HCT116 (cell line): ENCODE measurements around the gene TMPRSS9.

Experiments used
- CEBPB ChIP-seq: IDR thresholded peaks from 2 replicates; pipeline ENCODE4 v1.6.1; 2012; ENCODE audit warnings: low read depth
- POLR2A ChIP-seq: IDR thresholded peaks from 2 replicates; pipeline ENCODE4 v1.7.0; 2011; ENCODE audit warnings: borderline replicate concordance; ENCODE audit not compliant: insufficient read depth, insufficient read length; ENCODE audit errors: extremely low read depth
- POLR2AphosphoS5 ChIP-seq: IDR thresholded peaks from 2 replicates; pipeline ENCODE4 v1.6.1; 2011; ENCODE audit warnings: mild to moderate bottlenecking, low read depth, low read length, moderate library complexity
- REST ChIP-seq: IDR thresholded peaks from 2 replicates; pipeline ENCODE4 v1.6.1; 2012; ENCODE audit warnings: low read depth
- SP1 ChIP-seq: IDR thresholded peaks from 2 replicates; pipeline ENCODE4 v1.6.1; 2012; ENCODE audit warnings: low read depth
- YY1 ChIP-seq: IDR thresholded peaks from 2 replicates; pipeline ENCODE4 v1.6.1; 2011; ENCODE audit warnings: low read length, low read depth, moderate library complexity, mild to moderate bottlenecking; ENCODE audit not compliant: insufficient replicate concordance; ENCODE audit errors: extremely low read depth
- ZNF274 ChIP-seq: fragments of 200-500 bp; sonication (Bioruptor generic); IDR thresholded peaks from 2 replicates; pipeline ENCODE4 v1.6.1; 2014; ENCODE audit warnings: mild to moderate bottlenecking, low read depth, low read length, inconsistent platforms
- TF ChIP-seq, protein P1 (sequence below), 3 experiments: fragments of 200-600 bp in 1 of 3; sonication (generic) in 1 of 3; IDR thresholded peaks in 2 of 3; conservative IDR thresholded peaks in 1 of 3; 2 replicates each; pipeline ENCODE4 v1.5.1; 2012 to 2017; ENCODE audit warnings: low read depth in 2 of 3, low read length in 2 of 3, antibody characterized with exemption in 1 of 3, borderline replicate concordance in 1 of 3, control low read depth in 1 of 3, mild to moderate bottlenecking in 1 of 3, mixed read lengths in 1 of 3, mixed run types in 1 of 3, moderate library complexity in 1 of 3; ENCODE audit not compliant: insufficient read depth in 1 of 3
- TF ChIP-seq, protein P2 (sequence below): IDR thresholded peaks from 2 replicates; pipeline ENCODE4 v1.6.1; 2012

DNA sequence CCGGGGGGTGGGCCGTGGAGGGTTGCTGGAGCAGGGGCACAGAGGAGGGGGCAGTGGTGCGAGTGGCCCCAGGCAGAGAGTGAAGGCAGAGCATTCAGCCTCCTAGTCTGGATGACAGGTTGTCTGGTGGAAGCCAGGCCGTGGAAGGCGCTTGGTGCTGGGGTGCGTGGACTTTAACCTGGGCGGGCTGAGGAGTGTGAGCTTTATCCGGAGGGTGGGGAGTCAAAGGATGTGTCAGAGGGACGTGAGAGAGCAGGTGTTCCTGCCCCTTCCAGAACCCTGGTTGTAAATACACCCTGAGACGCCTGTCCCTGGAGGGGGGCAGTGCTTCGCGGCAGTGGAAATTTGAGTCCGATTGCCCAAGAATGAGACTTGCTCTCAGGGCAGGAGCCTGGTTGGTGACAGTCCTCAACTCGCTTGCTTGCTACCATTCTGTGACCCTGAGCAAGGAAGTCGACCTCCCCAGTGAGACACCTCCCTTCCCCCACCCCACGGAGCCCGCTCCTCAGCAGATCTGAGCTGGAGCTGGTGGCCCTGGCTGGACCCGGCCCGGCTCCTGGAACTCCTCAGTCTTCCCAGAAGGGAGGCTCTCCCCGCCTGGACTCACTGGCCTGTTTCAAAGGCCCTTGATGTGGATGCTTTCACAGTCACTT is 29.3 kb upstream of the TMPRSS9 start:
- TF ChIP-seq, protein P1, sequence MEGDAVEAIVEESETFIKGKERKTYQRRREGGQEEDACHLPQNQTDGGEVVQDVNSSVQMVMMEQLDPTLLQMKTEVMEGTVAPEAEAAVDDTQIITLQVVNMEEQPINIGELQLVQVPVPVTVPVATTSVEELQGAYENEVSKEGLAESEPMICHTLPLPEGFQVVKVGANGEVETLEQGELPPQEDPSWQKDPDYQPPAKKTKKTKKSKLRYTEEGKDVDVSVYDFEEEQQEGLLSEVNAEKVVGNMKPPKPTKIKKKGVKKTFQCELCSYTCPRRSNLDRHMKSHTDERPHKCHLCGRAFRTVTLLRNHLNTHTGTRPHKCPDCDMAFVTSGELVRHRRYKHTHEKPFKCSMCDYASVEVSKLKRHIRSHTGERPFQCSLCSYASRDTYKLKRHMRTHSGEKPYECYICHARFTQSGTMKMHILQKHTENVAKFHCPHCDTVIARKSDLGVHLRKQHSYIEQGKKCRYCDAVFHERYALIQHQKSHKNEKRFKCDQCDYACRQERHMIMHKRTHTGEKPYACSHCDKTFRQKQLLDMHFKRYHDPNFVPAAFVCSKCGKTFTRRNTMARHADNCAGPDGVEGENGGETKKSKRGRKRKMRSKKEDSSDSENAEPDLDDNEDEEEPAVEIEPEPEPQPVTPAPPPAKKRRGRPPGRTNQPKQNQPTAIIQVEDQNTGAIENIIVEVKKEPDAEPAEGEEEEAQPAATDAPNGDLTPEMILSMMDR (IDR thresholded peaks at IDR 0.05 in 2 of 3, conservative IDR thresholded peaks at IDR 0.05 in 1 of 3; ENCODE audit: borderline replicate concordance in 1 of 3, insufficient read depth in 1 of 3, low read depth in 2 of 3, low read length in 2 of 3) = no peak
- TF ChIP-seq YY1 = no peak
- no peak for TF ChIP-seq CEBPB
- no peak for TF ChIP-seq POLR2AphosphoS5
- no peak for TF ChIP-seq REST
- TF ChIP-seq SP1 = no peak
- TF ChIP-seq POLR2A = no peak
- TF ChIP-seq, protein P2, sequence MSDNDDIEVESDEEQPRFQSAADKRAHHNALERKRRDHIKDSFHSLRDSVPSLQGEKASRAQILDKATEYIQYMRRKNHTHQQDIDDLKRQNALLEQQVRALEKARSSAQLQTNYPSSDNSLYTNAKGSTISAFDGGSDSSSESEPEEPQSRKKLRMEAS = no peak
- no peak for TF ChIP-seq ZNF274
